Amygdala (tissue), 56 donors: Measurements from ENCODE around the gene MICA.
"Not testable (repeated sequence)": the region's sequence is repeated elsewhere in the genome, so short reads cannot be mapped to it uniquely, and the experiment has no call there.

ENCODE experiments used
- DNase-seq, 56 donors: peaks; one replicate each; lab custom pipeline; 2025; lab: John Stamatoyannopoulos, UW

Gene MICA

GRCh38 chr6:31405996-31406395 is 2.6 kb downstream of the MICA start:
- no peak for DNase-seq

- DNase-seq, result no peak
Measured at GRCh38 chr6:31407699-31408098, 4.3 kb downstream of the MICA start.

GRCh38 chr6:31412506-31412905 is 9.1 kb downstream of the MICA start:
- no peak for DNase-seq

GRCh38 chr6:31414148-31414770 is 10.9 kb downstream of the MICA start:
- DNase-seq, result not testable (repeated sequence)

GRCh38 chr6:31414771-31415265 is 11.4 kb downstream of the MICA start:
- DNase-seq, result no peak

- no peak for DNase-seq
Measured at GRCh38 chr6:31416394-31417014, 13.1 kb downstream of the MICA start.

GRCh38 chr6:31418251-31418650 is 14.9 kb downstream of the MICA start:
- DNase-seq, result no peak

- DNase-seq, result no peak
Measured at GRCh38 chr6:31419842-31420241, 16.4 kb downstream of the MICA start.

- no peak for DNase-seq
Measured at GRCh38 chr6:31420546-31420945, 17.2 kb downstream of the MICA start.

GRCh38 chr6:31422587-31422986 is 19.2 kb downstream of the MICA start:
- DNase-seq, result no peak

GRCh38 chr6:31423550-31423949 is 20.2 kb downstream of the MICA start:
- no peak for DNase-seq

GRCh38 chr6:31426395-31427354 is 23.3 kb downstream of the MICA start:
- no peak for DNase-seq

- no peak for DNase-seq
Measured at GRCh38 chr6:31430449-31430848, 27.1 kb downstream of the MICA start.

GRCh38 chr6:31435051-31435450 is 31.7 kb downstream of the MICA start:
- not testable (repeated sequence) for DNase-seq

- DNase-seq, result no peak
Measured at GRCh38 chr6:31438222-31438621, 34.8 kb downstream of the MICA start.

GRCh38 chr6:31438677-31439076 is 35.3 kb downstream of the MICA start:
- DNase-seq, result no peak

GRCh38 chr6:31441365-31442267 is 38.2 kb downstream of the MICA start:
- DNase-seq, result peak in 43 of 56 donors; percentile 2 to 85 (median 30)

GRCh38 chr6:31446481-31446880 is 43.1 kb downstream of the MICA start:
- no peak for DNase-seq

- DNase-seq, result not testable (repeated sequence)
Measured at GRCh38 chr6:31446999-31447789, 43.8 kb downstream of the MICA start.
